ENCODE measurements around the gene SH3RF1.
A peak's percentile ranks its signal among the peaks of the same experiment; 100 is the strongest.
"Not testable (repeated sequence)": the region's sequence is repeated elsewhere in the genome, so short reads cannot be mapped to it uniquely, and the experiment has no call there.

SH3RF1 gene

GRCh38 chr4:169270810-169271691 is at the start of gene SH3RF1:
Gene SH3RF1, minus strand, starts transcription at chr4:169270956. Its CDS starts 1,744 bp downstream, at chr4:169269212.
- peak; percentile 92 for DNase-seq (ENCODE audit: low spot score)

GRCh38 chr4:169315530-169316343 is 45.0 kb upstream of the SH3RF1 start:
- DNase-seq (ENCODE audit: low spot score): peak; percentile 26

GRCh38 chr4:169314906-169315305 is 44.1 kb upstream of the SH3RF1 start:
- DNase-seq (ENCODE audit: low spot score): peak; percentile 27

- DNase-seq (ENCODE audit: low spot score): no peak
Measured at GRCh38 chr4:169313732-169314131, 43.0 kb upstream of the SH3RF1 start.

GRCh38 chr4:169312690-169313422 is 42.1 kb upstream of the SH3RF1 start:
- DNase-seq (ENCODE audit: low spot score): no peak

- peak; percentile 51 for DNase-seq (ENCODE audit: low spot score)
Measured at GRCh38 chr4:169311643-169312365, 41.0 kb upstream of the SH3RF1 start.

- DNase-seq (ENCODE audit: low spot score): no peak
Measured at GRCh38 chr4:169309326-169309967, 38.7 kb upstream of the SH3RF1 start.

- no peak for DNase-seq (ENCODE audit: low spot score)
Measured at GRCh38 chr4:169307576-169307975, 36.8 kb upstream of the SH3RF1 start.

GRCh38 chr4:169305651-169306050 is 34.9 kb upstream of the SH3RF1 start:
- DNase-seq (ENCODE audit: low spot score): peak; percentile 21

GRCh38 chr4:169305173-169305572 is 34.4 kb upstream of the SH3RF1 start:
- DNase-seq (ENCODE audit: low spot score): no peak

GRCh38 chr4:169295822-169296221 is 25.1 kb upstream of the SH3RF1 start:
- DNase-seq (ENCODE audit: low spot score): no peak

GRCh38 chr4:169293343-169294176 is 22.8 kb upstream of the SH3RF1 start:
- DNase-seq (ENCODE audit: low spot score): no peak

GRCh38 chr4:169287983-169288382 is 17.2 kb upstream of the SH3RF1 start:
- not testable (repeated sequence) for DNase-seq (ENCODE audit: low spot score)

GRCh38 chr4:169286562-169287301 is 16.0 kb upstream of the SH3RF1 start:
- DNase-seq (ENCODE audit: low spot score): no peak

- DNase-seq (ENCODE audit: low spot score): peak; percentile 38
Measured at GRCh38 chr4:169283114-169283509, 12.4 kb upstream of the SH3RF1 start.

GRCh38 chr4:169282429-169283113 is 11.8 kb upstream of the SH3RF1 start:
- DNase-seq (ENCODE audit: low spot score): no peak

- no peak for DNase-seq (ENCODE audit: low spot score)
Measured at GRCh38 chr4:169279108-169279507, 8.4 kb upstream of the SH3RF1 start.

- DNase-seq (ENCODE audit: low spot score): no peak
Measured at GRCh38 chr4:169278624-169279023, 7.9 kb upstream of the SH3RF1 start.

GRCh38 chr4:169277838-169278237 is 7.1 kb upstream of the SH3RF1 start:
- not testable (repeated sequence) for DNase-seq (ENCODE audit: low spot score)
